KG1 (cell line): ENCODE data around the gene NDST4.

Source experiments
- DNase-seq: peaks from one replicate; lab custom pipeline; 2025; lab: John Stamatoyannopoulos, UW

The NDST4 gene

GRCh38 chr4:114785570-114785969 is 327.9 kb downstream of the NDST4 start:
- no peak for DNase-seq

GRCh38 chr4:114783215-114783595 is 330.2 kb downstream of the NDST4 start:
- DNase-seq = no peak

- no peak for DNase-seq
These were observed 330.8 kb downstream of the NDST4 start for GRCh38 chr4:114782415-114783214.

GRCh38 chr4:114780205-114780604 is 333.2 kb downstream of the NDST4 start:
- DNase-seq = no peak
